Stomach (tissue), 9 donors: ENCODE measurements around the gene RMRP. TPM values are rescaled to one million over a fixed set of nuclear protein-coding genes. Genes with fewer than 3 reads are reported as not detected.
A peak's percentile ranks its signal among the peaks of the same experiment; 100 is the strongest.

Experiments
- DNase-seq, 2 donors: peaks; one replicate each; pipeline versions ENCODE4 v3.0.0 to v3.0.0-alpha.2; 2013 to 2019
- H3K27ac ChIP-seq, 5 donors: fragments of 200-600 bp in 4 of 5; sonication (generic) in 4 of 5; one replicate each; pipeline ENCODE4 v1.5.1; 2013 to 2019; ENCODE audit warnings: mild to moderate bottlenecking in 1 of 5, moderate library complexity in 1 of 5
- H3K27me3 ChIP-seq, 3 donors: fragments of 200-600 bp; sonication (generic); one replicate each; pipeline ENCODE4 v1.5.1; 2017 to 2019; ENCODE audit warnings: mixed run types in 1 of 3
- H3K36me3 ChIP-seq, 4 donors: fragments of 200-600 bp; sonication (generic); 1 replicate in 3 of 4; 2 replicates in 1 of 4; pipeline ENCODE4 v1.5.1; 2016 to 2019
- H3K4me1 ChIP-seq, 4 donors: fragments of 200-600 bp; sonication (generic); one replicate each; pipeline ENCODE4 v1.5.1; 2016 to 2019
- H3K4me3 ChIP-seq, 4 donors: fragments of 200-600 bp; sonication (generic) in 3 of 4; one replicate each; pipeline ENCODE4 v1.5.1; 2016 to 2019; ENCODE audit warnings: mild to moderate bottlenecking in 1 of 4
- H3K9me3 ChIP-seq, 4 donors: fragments of 200-600 bp; sonication (generic); one replicate each; pipeline ENCODE4 v1.5.1; 2016 to 2019
- EP300 ChIP-seq: sonication (generic); formaldehyde crosslinking; IDR thresholded peaks from one replicate; pipeline ENCODE4 v1.6.1; 2017; ENCODE audit warnings: antibody characterized with exemption
- POLR2A ChIP-seq, 4 donors: fragments of 450-650 bp; IDR thresholded peaks; one replicate each; pipeline ENCODE4 v1.6.1; 2016; ENCODE audit warnings: antibody characterized with exemption in 4 of 4, control low read depth in 2 of 4, mild to moderate bottlenecking in 1 of 4, moderate library complexity in 1 of 4
- POLR2AphosphoS5 ChIP-seq, 3 donors: sonication (generic); formaldehyde crosslinking; IDR thresholded peaks; one replicate each; pipeline ENCODE4 v1.6.1; 2016; ENCODE audit warnings: antibody characterized with exemption in 3 of 3
- WGBS, 5 donors: extraction: QIAGEN DNeasy Blood & Tissue Kit in 3 of 5; methylation state at CpG; one replicate each; pipeline versions ENCODE4 v1.1.5 to v1.1.7; 2013 to 2018; 5-methylcytosine and 5-hydroxymethylcytosine counted together
- intact Hi-C: fragments of 100-400 bp; cut with DNase I; formaldehyde crosslinking; loops from one replicate; pipeline ENCODE4 v1.15.1; 2023; ENCODE audit warnings: low total_unique reads
- polyA plus RNA-seq, 3 donors: library from polyadenylated mRNA; stranded (reverse); fragments of 200-250 nt; gene quantifications; one replicate each; pipeline ENCODE4 v1.2.3, GENCODE V29; 2013
- total RNA-seq, 5 donors: library from RNA; depleted of rRNA; stranded (reverse); fragments of >200 nt; gene quantifications; one replicate each; pipeline versions ENCODE4 v1.1.0 to v1.2.3, GENCODE V29; 2014 to 2016
- TF ChIP-seq, protein P1 (sequence below), 7 experiments: fragments of 450-650 bp in 4 of 7; fragments of 200-600 bp in 3 of 7; sonication (generic) in 3 of 7; IDR thresholded peaks; one replicate each; pipeline ENCODE4 v1.5.1; 2016 to 2019; ENCODE audit warnings: antibody characterized with exemption in 7 of 7, control low read depth in 2 of 7, mild to moderate bottlenecking in 1 of 7
- donor health status: healthy with polysubstance abuse.
- donor health status: Bipolar disorder and iron deficiency.
- donor health status: healthy.

RMRP gene
- total and polyA plus RNA-seq, 8 donors: 64.3 to 137,340 (median 19,772) TPM; not detected in 2

DNA sequence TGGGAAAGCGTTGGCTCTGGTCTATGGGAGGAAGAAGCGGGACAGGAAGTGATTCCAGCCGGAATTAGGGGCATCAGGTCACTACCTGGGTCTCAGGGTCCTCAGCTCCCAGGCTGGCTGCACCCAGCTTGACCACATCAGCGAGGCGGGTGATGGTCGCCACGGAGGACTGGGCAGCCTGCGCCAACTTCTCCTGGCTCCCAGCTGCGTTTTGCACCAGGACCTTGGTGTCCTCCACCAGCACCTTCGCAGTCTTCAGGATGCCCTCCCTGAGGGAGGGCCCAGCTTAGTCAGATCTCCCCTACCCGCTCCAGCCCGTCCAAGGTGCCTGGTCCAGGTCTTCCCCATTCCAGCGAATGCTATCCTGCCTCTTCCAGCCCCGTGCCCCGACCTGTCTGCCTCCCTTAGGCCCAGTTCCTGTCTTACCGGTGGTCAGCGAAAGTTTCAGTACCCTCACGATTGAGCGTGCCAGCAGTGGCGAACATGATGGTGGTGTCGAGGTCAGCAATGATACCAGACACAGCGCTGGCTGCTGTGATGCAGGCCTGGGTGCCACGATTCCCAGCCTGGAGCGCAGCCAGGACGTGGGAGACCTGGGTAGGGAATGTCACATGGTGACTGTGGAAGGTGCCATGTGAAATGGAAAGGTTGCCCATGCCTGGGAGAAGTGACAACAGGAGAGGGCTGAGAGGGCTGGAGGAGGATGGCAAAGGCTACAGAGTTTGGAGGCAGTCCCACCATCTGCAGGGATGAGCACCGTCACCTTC, 46.3 kb upstream of the RMRP start:
- Histone ChIP-seq H3K4me3 (no peak overlapping the region), H3K27ac (peak overlapping the region in 2 of 5 donors; percentile 3 to 97), H3K9me3 (no peaks in the 10 kb centered on the region), H3K36me3 (peaks cover 99 to 100% (median 100%) of the 10 kb centered on the region in 4 donors), H3K4me1 (no peaks in the 10 kb centered on the region), H3K27me3 (no peaks in the 10 kb centered on the region)
- intact Hi-C loops: no loop called here
- TF ChIP-seq POLR2A (IDR thresholded peaks at IDR 0.05) (no peak), EP300 (no peak), POLR2AphosphoS5 (IDR thresholded peaks at IDR 0.05) (no peak)
- TF ChIP-seq, protein P1, sequence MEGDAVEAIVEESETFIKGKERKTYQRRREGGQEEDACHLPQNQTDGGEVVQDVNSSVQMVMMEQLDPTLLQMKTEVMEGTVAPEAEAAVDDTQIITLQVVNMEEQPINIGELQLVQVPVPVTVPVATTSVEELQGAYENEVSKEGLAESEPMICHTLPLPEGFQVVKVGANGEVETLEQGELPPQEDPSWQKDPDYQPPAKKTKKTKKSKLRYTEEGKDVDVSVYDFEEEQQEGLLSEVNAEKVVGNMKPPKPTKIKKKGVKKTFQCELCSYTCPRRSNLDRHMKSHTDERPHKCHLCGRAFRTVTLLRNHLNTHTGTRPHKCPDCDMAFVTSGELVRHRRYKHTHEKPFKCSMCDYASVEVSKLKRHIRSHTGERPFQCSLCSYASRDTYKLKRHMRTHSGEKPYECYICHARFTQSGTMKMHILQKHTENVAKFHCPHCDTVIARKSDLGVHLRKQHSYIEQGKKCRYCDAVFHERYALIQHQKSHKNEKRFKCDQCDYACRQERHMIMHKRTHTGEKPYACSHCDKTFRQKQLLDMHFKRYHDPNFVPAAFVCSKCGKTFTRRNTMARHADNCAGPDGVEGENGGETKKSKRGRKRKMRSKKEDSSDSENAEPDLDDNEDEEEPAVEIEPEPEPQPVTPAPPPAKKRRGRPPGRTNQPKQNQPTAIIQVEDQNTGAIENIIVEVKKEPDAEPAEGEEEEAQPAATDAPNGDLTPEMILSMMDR (IDR thresholded peaks at IDR 0.05): no peak
- no peak for DNase-seq
- 93 to 97% (median 96%) methylated on average over 24 to 26 of the region's 26 CpGs for WGBS, 5 donors

- H3K4me1 ChIP-seq: peaks cover 0 to 6% (median 4%) of the 10 kb centered on the region in 4 donors
- H3K9me3 ChIP-seq: no peaks in the 10 kb centered on the region
- H3K27me3 ChIP-seq: no peaks in the 10 kb centered on the region
- DNase-seq: no peak
- no peak for TF ChIP-seq POLR2A (IDR thresholded peaks at IDR 0.05)
- no peak for TF ChIP-seq EP300
- TF ChIP-seq, protein P1 (IDR thresholded peaks at IDR 0.05): no peak
- TF ChIP-seq POLR2AphosphoS5 (IDR thresholded peaks at IDR 0.05): no peak
- 95 to 98% (median 95%) methylated on average over 7 of the region's 7 CpGs for WGBS, 5 donors
- peaks cover 99 to 100% (median 100%) of the 10 kb centered on the region in 4 donors for H3K36me3 ChIP-seq
- peak overlapping the region in 1 of 5 donors; percentile 97 for H3K27ac ChIP-seq
- intact Hi-C loops: no loop called here
- no peak overlapping the region for H3K4me3 ChIP-seq
Measured at GRCh38 chr9:35702696-35703095, 44.9 kb upstream of the RMRP start.

DNA sequence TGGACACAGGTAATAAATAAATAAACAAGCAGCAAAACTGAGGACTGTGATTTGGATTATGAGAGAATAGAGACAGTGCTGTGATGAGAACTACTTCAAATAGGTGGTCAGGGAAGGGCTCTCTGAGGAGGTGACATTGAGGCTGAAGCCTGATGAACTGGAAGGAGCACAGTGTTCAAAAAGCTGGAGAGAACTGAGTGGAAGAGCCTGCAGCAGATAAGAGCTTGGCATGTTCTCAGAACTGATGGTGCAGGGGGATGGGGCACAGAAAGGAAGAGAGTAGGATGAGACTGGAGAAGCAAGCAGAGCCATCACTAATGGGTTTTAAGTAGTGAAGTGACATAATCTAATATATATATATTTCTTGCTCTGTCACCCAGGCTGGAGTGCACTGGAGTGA, 43.1 kb upstream of the RMRP start:
- H3K4me3 ChIP-seq: no peak overlapping the region
- no peak for DNase-seq
- no peaks in the 10 kb centered on the region for H3K27me3 ChIP-seq
- H3K36me3 ChIP-seq: peaks cover 91 to 100% (median 95%) of the 10 kb centered on the region in 4 donors
- intact Hi-C loops: no loop called here
- H3K9me3 ChIP-seq: no peaks in the 10 kb centered on the region
- peak overlapping the region in 1 of 5 donors; percentile 97 for H3K27ac ChIP-seq
- no peak for TF ChIP-seq POLR2AphosphoS5 (IDR thresholded peaks at IDR 0.05)
- H3K4me1 ChIP-seq: peaks cover 16 to 24% (median 21%) of the 10 kb centered on the region in 4 donors

GRCh38 chr9:35700031-35700430, 42.2 kb upstream of the RMRP start:
- Histone ChIP-seq H3K27me3 (no peaks in the 10 kb centered on the region), H3K27ac (peak overlapping the region in 2 of 5 donors; percentile 96 to 97), H3K36me3 (peaks cover 82 to 93% (median 88%) of the 10 kb centered on the region in 4 donors), H3K4me1 (peaks cover 24 to 33% (median 28%) of the 10 kb centered on the region in 4 donors), H3K4me3 (no peak overlapping the region), H3K9me3 (no peaks in the 10 kb centered on the region)
- intact Hi-C loops: no loop called here
- WGBS, 5 donors: 83 to 91% (median 87%) methylated on average over 11 of the region's 11 CpGs
- DNase-seq: no peak
- TF ChIP-seq POLR2AphosphoS5 (IDR thresholded peaks at IDR 0.05) (no peak), EP300 (no peak)
- TF ChIP-seq, protein P1 (IDR thresholded peaks at IDR 0.05): no peak

DNA sequence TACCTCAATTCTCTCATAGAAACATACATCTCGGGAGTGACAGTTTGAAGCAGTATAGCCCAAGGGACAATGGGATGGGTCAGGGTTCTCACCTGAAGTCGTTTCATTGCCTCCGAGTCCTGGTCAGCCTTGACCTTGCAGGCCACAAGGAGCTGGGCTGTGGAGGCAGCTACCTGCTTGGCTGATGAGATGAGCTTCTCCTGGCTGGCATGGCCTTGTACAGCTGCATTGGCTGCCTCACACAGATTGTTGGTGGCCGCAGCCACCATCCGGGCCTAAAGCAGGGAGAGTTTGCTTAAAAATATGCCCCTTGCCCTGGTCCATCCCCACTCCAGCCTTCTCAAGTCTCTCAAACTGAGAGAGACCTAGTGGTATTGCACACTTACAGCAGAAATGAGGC, 40.4 kb upstream of the RMRP start:
- no peaks in the 10 kb centered on the region for H3K9me3 ChIP-seq
- peaks cover 64 to 75% (median 70%) of the 10 kb centered on the region in 4 donors for H3K36me3 ChIP-seq
- peak overlapping the region in 4 of 5 donors; percentile 73 to 97 (median 94) for H3K27ac ChIP-seq

More for the DNA sequence above, 40.4 kb upstream of the RMRP start:
- H3K27me3 ChIP-seq: no peaks in the 10 kb centered on the region
- peaks cover 26 to 47% (median 37%) of the 10 kb centered on the region in 4 donors for H3K4me1 ChIP-seq
- no peak for DNase-seq
- intact Hi-C loops: no loop called here
- H3K4me3 ChIP-seq: no peak overlapping the region
- TF ChIP-seq, protein P1 (IDR thresholded peaks at IDR 0.05): no peak
- TF ChIP-seq POLR2AphosphoS5 (IDR thresholded peaks at IDR 0.05) (no peak), EP300 (no peak), POLR2A (IDR thresholded peaks at IDR 0.05) (no peak)
- WGBS, 5 donors: 82 to 90% (median 88%) methylated on average over 5 of the region's 5 CpGs
